ENCODE measurements around the gene TFAP2B.

- no peak for TF ChIP-seq CTCF (IDR thresholded peaks at IDR 0.05)
- no peak for TF ChIP-seq POLR2A (IDR thresholded peaks at IDR 0.05)
- no peak for TF ChIP-seq POLR2AphosphoS5 (IDR thresholded peaks at IDR 0.05; ENCODE audit: insufficient read depth in 1 of 2, low read depth in 1 of 2)
Measured at GRCh38 chr6:50840811-50841192, 22.1 kb downstream of the TFAP2B start.

Data from vagina (tissue), 2 donors.